ENCODE results near the gene AVEN. TPM values are rescaled to one million over a fixed set of nuclear protein-coding genes. Genes with fewer than 3 reads are reported as not detected.

The AVEN gene
- total and polyA plus RNA-seq, 12 donors, result 10.2 to 33.9 (median 20.0) TPM

DNA sequence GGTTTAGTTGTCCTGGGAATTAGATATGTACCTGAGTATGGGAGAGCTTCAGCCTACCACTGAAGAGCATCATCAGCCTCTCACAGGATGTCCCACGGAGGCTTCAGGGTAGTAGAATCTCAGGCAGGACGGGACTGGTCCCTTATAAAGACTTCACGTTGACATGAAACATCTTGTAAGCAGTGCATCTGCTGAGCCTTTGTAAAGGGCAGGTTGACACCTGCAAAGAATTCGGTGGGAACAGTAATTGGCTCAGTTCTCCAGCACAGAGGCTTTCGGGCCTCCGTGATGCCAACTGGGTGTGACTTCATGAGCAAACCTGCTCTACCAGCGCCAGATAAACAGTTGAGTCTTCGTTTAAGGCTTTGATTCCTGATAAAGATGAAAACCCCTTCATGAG, 26.9 kb upstream of the AVEN start:
- Histone ChIP-seq H3K27me3 (no peaks in the 10 kb centered on the region), H3K4me3 (no peak overlapping the region), H3K4me1 (peaks cover 0 to 6% (median 0%) of the 10 kb centered on the region in 9 donors), H3K36me3 (no peaks in the 10 kb centered on the region), H3K27ac (no peak overlapping the region), H3K9me3 (no peaks in the 10 kb centered on the region)
- ATAC-seq (no peak), DNase-seq (no peak)
- no peak for TF ChIP-seq CTCF (IDR thresholded peaks at IDR 0.05)
- intact Hi-C loops (cut with DNase I), result loop anchor here in 1 of 10 donors (10.0 kb wide), 1 partner anchor 519 kb away; the partner anchor contains the start of gene GOLGA8B
- 88% methylated on average over 8 of the region's 8 CpGs for WGBS, 2 donors

DNA sequence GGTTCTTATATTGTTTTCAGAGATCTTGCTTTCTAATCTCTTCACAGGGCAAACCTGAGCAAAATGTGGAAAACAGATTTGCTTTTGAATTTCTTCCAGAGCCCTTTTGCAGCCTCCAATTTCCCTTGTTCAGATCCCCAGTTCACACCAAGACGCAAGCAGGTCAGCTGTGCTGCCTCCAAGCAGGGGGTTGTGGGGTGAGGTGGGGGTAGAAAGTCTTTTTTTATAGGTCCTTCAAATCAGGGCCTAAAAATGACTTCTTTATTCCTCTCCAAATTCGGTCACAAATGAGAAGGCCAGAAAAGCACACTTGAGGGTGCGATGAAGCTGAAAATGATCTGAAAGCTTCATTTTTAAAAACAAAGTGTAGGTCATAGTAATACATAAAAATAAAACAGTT, 26.3 kb upstream of the AVEN start:
- no peak for TF ChIP-seq CTCF (IDR thresholded peaks at IDR 0.05)
- Histone ChIP-seq H3K9me3 (no peaks in the 10 kb centered on the region), H3K4me3 (no peak overlapping the region), H3K27ac (no peak overlapping the region), H3K36me3 (no peaks in the 10 kb centered on the region), H3K27me3 (no peaks in the 10 kb centered on the region), H3K4me1 (peaks cover 0 to 6% (median 0%) of the 10 kb centered on the region in 9 donors)
- no peak for ATAC-seq
- intact Hi-C loops (cut with DNase I), result loop anchor here in 1 of 10 donors (10.0 kb wide), 1 partner anchor 520 kb away; the partner anchor contains the start of gene GOLGA8B
- WGBS, 2 donors, result 86 to 88% methylated on average over 3 of the region's 3 CpGs
- DNase-seq, result no peak

- 0 to 4% methylated on average over 1 of the region's 1 CpG for WGBS, 2 donors
- DNase-seq, result no peak
- peaks cover 0 to 6% (median 0%) of the 10 kb centered on the region in 9 donors for H3K4me1 ChIP-seq
- no peak for ATAC-seq
- H3K36me3 ChIP-seq, result no peaks in the 10 kb centered on the region
- H3K9me3 ChIP-seq, result no peaks in the 10 kb centered on the region
- intact Hi-C loops (cut with DNase I), result loop anchor here in 4 of 10 donors (5.0 to 10.0 kb wide), 5 partner anchors 38 to 523 kb away; partner anchors contain the start of genes KATNBL1 (in 2 of the 4), EMC7 (in 1 of the 4), GOLGA8B (in 1 of the 4) and LPCAT4 (in 1 of the 4)
- no peak overlapping the region for H3K27ac ChIP-seq
- H3K4me3 ChIP-seq, result no peak overlapping the region
- H3K27me3 ChIP-seq, result no peaks in the 10 kb centered on the region
- no peak for TF ChIP-seq CTCF (IDR thresholded peaks at IDR 0.05)
Observed at GRCh38 chr15:34064438-34064837, 25.4 kb upstream of the AVEN start.

GRCh38 chr15:34059946-34060345, 20.9 kb upstream of the AVEN start:
- H3K4me1 ChIP-seq, result peaks cover 0 to 11% (median 0%) of the 10 kb centered on the region in 9 donors
- no peak overlapping the region for H3K4me3 ChIP-seq
- H3K9me3 ChIP-seq, result no peaks in the 10 kb centered on the region
- TF ChIP-seq CTCF (IDR thresholded peaks at IDR 0.05), result no peak
- no peak for ATAC-seq
- WGBS, 2 donors, result 58 to 70% methylated on average over 3 of the region's 3 CpGs
- no peak overlapping the region for H3K27ac ChIP-seq
- intact Hi-C loops (cut with DNase I), result loop anchor here in 6 of 10 donors (2.0 to 10.0 kb wide), 6 partner anchors 42 to 527 kb away; partner anchors contain the start of genes KATNBL1 (in 4 of the 6), EMC7 (in 1 of the 6), GOLGA8B (in 1 of the 6) and LPCAT4 (in 1 of the 6)
- DNase-seq, result no peak
- no peaks in the 10 kb centered on the region for H3K27me3 ChIP-seq
- no peaks in the 10 kb centered on the region for H3K36me3 ChIP-seq
